KMS-11 (cell line): ENCODE measurements around the gene AGAP1.

ENCODE experiments used
- H2AFZ ChIP-seq: fragments of 200-600 bp; sonication (generic); 2 replicates; pipeline ENCODE4 v1.6.1; 2016; ENCODE audit warnings: antibody characterized with exemption, mixed run types, low read depth
- H3K27ac ChIP-seq: fragments of 200-600 bp; sonication (generic); 2 replicates; pipeline ENCODE4 v1.6.1; 2016; ENCODE audit warnings: mild to moderate bottlenecking, mixed run types
- H3K27me3 ChIP-seq: fragments of 200-600 bp; sonication (generic); 2 replicates; pipeline ENCODE4 v1.6.1; 2017; ENCODE audit warnings: mild to moderate bottlenecking, low read depth, mixed run types, moderate library complexity; ENCODE audit not compliant: insufficient read depth
- H3K36me3 ChIP-seq: fragments of 200-600 bp; sonication (generic); 2 replicates; pipeline ENCODE4 v1.6.1; 2017; ENCODE audit warnings: mild to moderate bottlenecking, mixed run types; ENCODE audit not compliant: insufficient read depth
- H3K4me1 ChIP-seq: fragments of 200-600 bp; sonication (generic); 2 replicates; pipeline ENCODE4 v1.6.1; 2016; ENCODE audit warnings: mild to moderate bottlenecking, low read depth, mixed run types; ENCODE audit not compliant: poor library complexity, severe bottlenecking
- H3K4me2 ChIP-seq: fragments of 200-600 bp; sonication (generic); 2 replicates; pipeline ENCODE4 v1.7.0; 2016; ENCODE audit warnings: mild to moderate bottlenecking, mixed run types
- H3K4me3 ChIP-seq: fragments of 200-600 bp; sonication (generic); IDR thresholded peaks from 2 replicates; pipeline ENCODE4 v1.6.1; 2017; ENCODE audit warnings: low read depth, low read length, mixed read lengths; ENCODE audit not compliant: insufficient read depth
- H3K79me2 ChIP-seq: fragments of 200-600 bp; sonication (generic); 2 replicates; pipeline ENCODE4 v1.6.1; 2016; ENCODE audit warnings: low read depth, mixed run types; ENCODE audit not compliant: insufficient read depth
- H3K9ac ChIP-seq: fragments of 200-600 bp; sonication (generic); 2 replicates; pipeline ENCODE4 v1.6.1; 2016; ENCODE audit warnings: mild to moderate bottlenecking, mixed run types
- H4K20me1 ChIP-seq: fragments of 200-600 bp; sonication (generic); 2 replicates; pipeline ENCODE4 v1.6.1; 2016; ENCODE audit warnings: mild to moderate bottlenecking, mixed run types; ENCODE audit not compliant: insufficient read depth
- TF ChIP-seq, protein P1 (sequence below): fragments of 200-600 bp; sonication (generic); conservative IDR thresholded peaks from 2 replicates; pipeline ENCODE4 v1.6.1; 2017; ENCODE audit warnings: low read depth, mild to moderate bottlenecking, antibody characterized with exemption, low read length, moderate library complexity, mixed read lengths

Gene AGAP1

GRCh38 chr2:236162031-236162845, 668.4 kb downstream of the AGAP1 start:
- H3K4me2 ChIP-seq: no peak overlapping the region
- H3K9ac ChIP-seq: no peak overlapping the region
- no peaks in the 10 kb centered on the region for H3K27me3 ChIP-seq
- no peaks in the 10 kb centered on the region for H3K36me3 ChIP-seq
- H2AFZ ChIP-seq: no peak overlapping the region
- no peaks in the 10 kb centered on the region for H3K79me2 ChIP-seq
- no peak overlapping the region for H3K27ac ChIP-seq
- no peaks in the 10 kb centered on the region for H3K4me1 ChIP-seq
- no peaks in the 10 kb centered on the region for H4K20me1 ChIP-seq
- TF ChIP-seq, protein P1, sequence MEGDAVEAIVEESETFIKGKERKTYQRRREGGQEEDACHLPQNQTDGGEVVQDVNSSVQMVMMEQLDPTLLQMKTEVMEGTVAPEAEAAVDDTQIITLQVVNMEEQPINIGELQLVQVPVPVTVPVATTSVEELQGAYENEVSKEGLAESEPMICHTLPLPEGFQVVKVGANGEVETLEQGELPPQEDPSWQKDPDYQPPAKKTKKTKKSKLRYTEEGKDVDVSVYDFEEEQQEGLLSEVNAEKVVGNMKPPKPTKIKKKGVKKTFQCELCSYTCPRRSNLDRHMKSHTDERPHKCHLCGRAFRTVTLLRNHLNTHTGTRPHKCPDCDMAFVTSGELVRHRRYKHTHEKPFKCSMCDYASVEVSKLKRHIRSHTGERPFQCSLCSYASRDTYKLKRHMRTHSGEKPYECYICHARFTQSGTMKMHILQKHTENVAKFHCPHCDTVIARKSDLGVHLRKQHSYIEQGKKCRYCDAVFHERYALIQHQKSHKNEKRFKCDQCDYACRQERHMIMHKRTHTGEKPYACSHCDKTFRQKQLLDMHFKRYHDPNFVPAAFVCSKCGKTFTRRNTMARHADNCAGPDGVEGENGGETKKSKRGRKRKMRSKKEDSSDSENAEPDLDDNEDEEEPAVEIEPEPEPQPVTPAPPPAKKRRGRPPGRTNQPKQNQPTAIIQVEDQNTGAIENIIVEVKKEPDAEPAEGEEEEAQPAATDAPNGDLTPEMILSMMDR: no peak
- H3K4me3 ChIP-seq: no peak overlapping the region

DNA sequence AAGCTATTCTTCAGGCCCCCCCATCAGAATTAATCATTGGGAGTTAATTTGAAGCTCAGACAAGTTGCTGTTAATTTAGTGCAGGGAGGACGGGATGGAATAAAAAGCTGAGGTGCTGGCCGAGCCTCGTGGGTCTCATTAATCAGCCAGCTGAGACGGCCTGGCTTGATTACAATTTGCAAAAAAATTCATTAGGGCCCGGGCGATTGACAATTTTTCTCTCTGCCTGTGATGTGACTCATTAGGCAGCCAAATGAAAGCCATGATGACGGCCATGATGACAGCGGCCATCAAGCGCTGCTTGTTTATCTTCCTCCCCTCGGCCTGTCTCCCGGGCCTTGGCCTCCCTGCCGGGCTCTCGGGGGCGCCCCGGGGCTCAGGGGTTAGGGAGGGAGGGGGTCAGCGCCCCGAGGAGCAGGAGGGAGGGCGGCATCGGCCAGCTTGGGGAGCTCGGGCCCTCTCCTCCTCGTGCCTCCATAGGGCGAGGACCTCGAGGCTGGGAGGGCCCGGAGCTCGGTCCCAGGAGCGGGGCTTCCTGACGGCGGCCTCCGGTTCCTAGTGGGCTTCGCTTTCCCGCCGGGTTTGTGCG, 669.1 kb downstream of the AGAP1 start:
- Histone ChIP-seq H3K79me2 (no peaks in the 10 kb centered on the region), H3K4me2 (no peak overlapping the region), H3K4me3 (no peak overlapping the region), H2AFZ (no peak overlapping the region), H4K20me1 (no peaks in the 10 kb centered on the region), H3K27me3 (no peaks in the 10 kb centered on the region), H3K9ac (no peak overlapping the region), H3K4me1 (no peaks in the 10 kb centered on the region), H3K36me3 (no peaks in the 10 kb centered on the region), H3K27ac (no peak overlapping the region)
- TF ChIP-seq, protein P1: no peak

DNA sequence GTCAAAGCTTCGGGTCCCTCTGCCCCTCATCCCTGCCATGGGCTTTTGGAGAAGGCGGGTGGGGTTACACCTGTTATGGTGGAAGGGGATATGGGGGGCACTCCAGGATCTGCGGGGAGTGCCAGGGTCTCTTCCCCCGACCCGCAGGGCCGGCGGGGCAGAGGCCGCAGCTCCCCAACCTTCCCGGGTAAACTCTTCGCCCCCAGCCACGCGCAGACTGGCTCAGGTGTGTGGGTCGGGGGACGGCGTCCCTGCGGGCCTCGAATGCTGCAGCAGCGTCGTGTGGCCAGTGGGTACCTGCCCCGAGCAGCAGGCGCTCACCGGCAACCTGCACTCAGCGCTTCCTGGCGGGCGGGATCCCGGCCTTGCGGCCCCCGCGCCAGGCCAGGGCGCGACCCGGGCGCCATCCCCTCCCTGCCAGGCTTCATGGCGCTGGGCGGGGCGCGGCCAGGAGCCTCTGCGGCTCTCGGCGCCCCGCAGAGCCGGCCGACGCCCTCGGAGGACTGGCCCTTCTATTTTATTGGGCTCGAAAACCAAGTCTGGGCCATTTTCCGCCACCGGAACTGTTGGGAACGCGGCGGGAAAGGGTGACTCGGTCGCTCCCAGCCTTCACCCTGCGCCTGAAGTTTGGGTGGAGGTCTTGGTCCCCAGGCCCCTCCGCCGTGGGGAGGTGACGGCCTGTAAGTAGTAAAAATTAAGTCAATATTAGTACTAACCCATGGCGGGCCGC, 669.8 kb downstream of the AGAP1 start:
- no peak overlapping the region for H3K9ac ChIP-seq
- no peak overlapping the region for H3K4me3 ChIP-seq
- H3K79me2 ChIP-seq: no peaks in the 10 kb centered on the region
- H2AFZ ChIP-seq: no peak overlapping the region
- TF ChIP-seq, protein P1: no peak
- no peaks in the 10 kb centered on the region for H3K36me3 ChIP-seq
- no peak overlapping the region for H3K27ac ChIP-seq
- H3K4me2 ChIP-seq: no peak overlapping the region
- H3K4me1 ChIP-seq: no peaks in the 10 kb centered on the region
- no peaks in the 10 kb centered on the region for H4K20me1 ChIP-seq
- no peaks in the 10 kb centered on the region for H3K27me3 ChIP-seq

DNA sequence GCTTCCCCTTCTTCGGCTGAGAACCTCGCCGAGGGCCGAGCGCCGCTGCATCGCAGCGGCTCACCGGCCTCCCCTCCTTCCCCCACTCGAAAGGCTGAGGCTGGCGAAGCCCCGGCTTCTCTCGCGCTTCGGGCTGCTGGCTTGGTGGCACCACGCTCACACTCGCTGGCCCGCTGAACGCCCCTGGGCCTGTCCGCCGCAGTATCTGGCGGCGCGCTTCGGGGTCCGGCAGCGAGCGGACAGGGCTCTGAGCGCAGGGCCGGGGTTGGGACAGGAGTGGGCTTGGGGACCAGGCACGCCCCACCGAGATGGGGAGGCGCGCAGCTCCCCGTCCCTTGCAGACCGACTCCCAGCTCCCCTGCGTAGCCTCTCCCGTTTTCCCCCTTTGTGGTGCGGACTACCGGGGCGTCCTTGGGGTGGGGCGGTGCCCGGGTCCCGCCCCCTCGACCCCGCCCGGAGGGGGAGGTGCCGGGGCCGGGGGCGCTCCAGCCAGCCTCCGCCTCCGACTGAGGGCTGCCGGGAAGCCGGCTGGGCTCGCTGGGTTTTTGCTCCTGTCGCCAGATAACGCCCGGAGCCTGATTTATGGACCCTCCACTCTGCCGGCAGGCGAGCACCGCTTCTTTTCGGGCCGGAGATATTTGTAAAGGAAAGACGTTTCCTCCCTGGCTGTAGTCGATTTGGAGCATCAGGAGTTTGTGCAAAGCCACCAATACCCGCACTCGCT, 670.5 kb downstream of the AGAP1 start:
- TF ChIP-seq, protein P1: no peak
- H3K9ac ChIP-seq: no peak overlapping the region

More for the DNA sequence above, 670.5 kb downstream of the AGAP1 start:
- Histone ChIP-seq H3K36me3 (no peaks in the 10 kb centered on the region), H4K20me1 (no peaks in the 10 kb centered on the region), H2AFZ (no peak overlapping the region), H3K4me1 (no peaks in the 10 kb centered on the region), H3K4me3 (no peak overlapping the region), H3K27ac (no peak overlapping the region), H3K27me3 (no peaks in the 10 kb centered on the region), H3K4me2 (no peak overlapping the region), H3K79me2 (no peaks in the 10 kb centered on the region)
